T-cell (primary cell): ENCODE data around the gene KTI12. TPM values are rescaled to one million over a fixed set of nuclear protein-coding genes. Genes with fewer than 3 reads are reported as not detected.
"Not testable (repeated sequence)": the region's sequence is repeated elsewhere in the genome, so short reads cannot be mapped to it uniquely, and the experiment has no call there.

Source experiments
- ATAC-seq, 4 experiments: fragments of 200-7000 bp in 3 of 4; fragments of 150-1000 bp in 1 of 4; cut with Tn5 transposase; replicated peaks in 1 of 4; 1 replicate in 3 of 4; 2 replicates in 1 of 4; pipeline ENCODE4 v1.10.0; 2021; ENCODE audit warnings: moderate library complexity in 3 of 4, mild to moderate bottlenecking in 2 of 4, moderate number of reproducible peaks in 1 of 4
- CTCF ChIA-PET, 2 donors: fragments of 300-600 bp; sonication (Branson Sonifier 250); formaldehyde crosslinking; loops; one replicate each; lab custom pipeline; 2022; ENCODE audit warnings: antibody characterized with exemption in 2 of 2; lab: Charles Lee
- POLR2A ChIA-PET, 2 donors: fragments of 300-600 bp; sonication (Branson Sonifier 250); formaldehyde crosslinking; loops; one replicate each; lab custom pipeline; 2022; ENCODE audit warnings: antibody characterized with exemption in 2 of 2; lab: Charles Lee
- DNase-seq, 35 experiments: peaks; one replicate each; pipeline versions ENCODE4 v3.0.0 to v3.0.0-alpha.2; 2013 to 2023
- H3K27ac ChIP-seq: one replicate; pipeline ENCODE4 v1.5.1; 2013; ENCODE audit warnings: low read length
- H3K27me3 ChIP-seq, 2 experiments: replicated peaks in 1 of 2; 1 replicate in 1 of 2; 2 replicates in 1 of 2; pipeline versions ENCODE4 v1.6.1 to v1.7.0; 2013; ENCODE audit warnings: low read length in 1 of 2, mixed read lengths in 1 of 2; ENCODE audit not compliant: control insufficient read depth in 2 of 2, insufficient read depth in 2 of 2; ENCODE audit errors: extremely low read depth in 1 of 2
- H3K36me3 ChIP-seq, 2 donors: 1 replicate in 1 of 2; 2 replicates in 1 of 2; pipeline versions ENCODE4 v1.6.1 to v1.7.0; 2013; ENCODE audit warnings: low read length in 1 of 2; ENCODE audit not compliant: control insufficient read depth in 2 of 2, insufficient read depth in 1 of 2; ENCODE audit errors: extremely low read depth in 1 of 2
- H3K4me1 ChIP-seq, 2 experiments: 1 replicate in 1 of 2; 2 replicates in 1 of 2; pipeline versions ENCODE4 v1.6.1 to v1.7.0; 2013; ENCODE audit warnings: low read length in 2 of 2, mixed read lengths in 1 of 2; ENCODE audit not compliant: insufficient read depth in 2 of 2, control insufficient read depth in 1 of 2; ENCODE audit errors: extremely low read depth in 1 of 2
- H3K4me3 ChIP-seq, 2 donors: 1 replicate in 1 of 2; 2 replicates in 1 of 2; pipeline versions ENCODE4 v1.5.1 to v1.7.0; 2013; ENCODE audit warnings: mild to moderate bottlenecking in 2 of 2, low read length in 1 of 2, moderate library complexity in 1 of 2; ENCODE audit not compliant: control insufficient read depth in 1 of 2; ENCODE audit errors: extremely low read depth in 1 of 2
- H3K9me3 ChIP-seq: 2 replicates; pipeline ENCODE4 v1.7.0; 2013
- H3K27ac Mint-ChIP-seq, 2 donors: one replicate each; pipeline ENCODE4 v1.8.0; 2020 to 2021; ENCODE audit warnings: mild to moderate bottlenecking in 2 of 2, mixed read lengths in 2 of 2
- H3K27me3 Mint-ChIP-seq, 2 donors: one replicate each; pipeline ENCODE4 v1.8.0; 2021 to 2022; ENCODE audit warnings: mixed read lengths in 2 of 2
- H3K36me3 Mint-ChIP-seq: one replicate; pipeline ENCODE4 v1.8.0; 2021; ENCODE audit warnings: mixed read lengths
- H3K4me1 Mint-ChIP-seq, 3 donors: one replicate each; pipeline ENCODE4 v1.8.0; 2020 to 2022; ENCODE audit warnings: mixed read lengths in 3 of 3, mild to moderate bottlenecking in 1 of 3
- H3K4me3 Mint-ChIP-seq, 3 donors: one replicate each; pipeline ENCODE4 v1.8.0; 2020 to 2022; ENCODE audit warnings: mild to moderate bottlenecking in 3 of 3, mixed read lengths in 3 of 3, moderate library complexity in 3 of 3
- H3K9me3 Mint-ChIP-seq, 3 donors: one replicate each; pipeline ENCODE4 v1.8.0; 2020 to 2022; ENCODE audit warnings: mixed read lengths in 3 of 3
- WGBS: methylation state at CpG from one replicate; pipeline ENCODE4 v1.1.5; 2013; ENCODE audit warnings: missing lambda C conversion rate; ENCODE audit not compliant: insufficient coverage; 5-methylcytosine and 5-hydroxymethylcytosine counted together
- total RNA-seq, 35 experiments: library from RNA in 6 of 35; stranded (reverse) in 6 of 35; fragments of 120-200 nt in 1 of 35; gene quantifications; one replicate each; pipeline versions ENCODE4 v1.2.1 to v1.2.4 and lab custom pipeline; 2013 to 2026

The KTI12 gene
- total RNA-seq, 5 donors from 2014 or later (not counting 1 experiment from before 2014, with no cell fraction given) = 15.3 to 25.4 (median 18.1) TPM

DNA sequence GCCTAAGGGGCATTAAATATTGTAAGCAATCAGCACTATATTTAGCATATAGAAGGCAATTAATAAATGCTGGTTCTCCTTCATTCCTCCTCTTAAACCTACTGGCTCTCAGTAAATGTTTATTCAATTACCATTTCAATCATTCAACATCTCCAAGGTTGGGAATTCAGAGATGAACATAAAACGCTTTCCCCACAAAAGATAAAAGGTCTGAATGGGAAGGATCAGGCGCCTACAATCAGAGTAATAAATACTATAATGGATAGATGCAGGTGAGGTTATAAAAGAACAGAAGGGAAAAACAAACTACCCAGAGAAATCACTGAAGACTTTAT, 407 bp upstream of the KTI12 start:
- POLR2A ChIA-PET = no interaction called here
- CTCF ChIA-PET = interaction anchor here in 1 of 2 donors (0.5 to 0.7 kb wide), 2 partner anchors 979 to 1700 kb away, joined by 3 read pairs; no protein-coding TSS in a partner anchor
- peak overlapping the region; percentile 92 for H3K27ac ChIP-seq
- no peaks in the 10 kb centered on the region for H3K27me3 ChIP-seq
- Mint-ChIP-seq H3K9me3 (no peaks in the 10 kb centered on the region), H3K36me3 (peaks cover 26% of the 10 kb centered on the region), H3K4me3 (peak overlapping the region; percentile 92 to 96 (median 93)), H3K27ac (peak overlapping the region; percentile 92 to 95), H3K4me1 (peaks cover 40 to 42% (median 42%) of the 10 kb centered on the region in 3 donors), H3K27me3 (no peaks in the 10 kb centered on the region)
- H3K4me1 ChIP-seq = peaks cover 12 to 30% of the 10 kb centered on the region in 2 experiments
- no peaks in the 10 kb centered on the region for H3K9me3 ChIP-seq
- peak overlapping the region in 1 of 2 donors; percentile 95 for H3K4me3 ChIP-seq
- H3K36me3 ChIP-seq = peaks cover 0 to 10% of the 10 kb centered on the region in 2 donors
- no CpG with 5 or more reads among the region's 2 CpGs for WGBS
- DNase-seq (no peak), ATAC-seq (no peak)

DNA sequence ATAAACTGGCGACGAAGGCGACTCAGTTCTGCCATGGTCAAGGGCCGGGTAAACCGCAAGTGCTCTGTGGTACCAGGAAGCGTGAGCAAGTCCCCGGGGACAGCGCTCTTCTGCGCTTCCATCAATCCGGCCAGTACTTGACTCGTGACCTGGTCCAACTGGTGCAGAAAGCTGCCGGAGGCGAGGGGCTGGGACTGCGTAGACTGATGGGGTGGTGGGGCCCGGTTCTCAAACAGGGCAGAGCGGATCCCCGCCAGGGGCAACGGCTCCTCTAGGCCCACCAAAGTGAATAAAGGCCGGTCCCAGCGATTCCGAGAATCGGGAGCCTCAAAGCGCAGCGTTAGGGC, 852 bp downstream of the KTI12 start:
- Mint-ChIP-seq H3K4me3 (peak overlapping the region; percentile 92 to 96 (median 93)), H3K36me3 (peaks cover 21% of the 10 kb centered on the region), H3K27me3 (no peaks in the 10 kb centered on the region), H3K9me3 (no peaks in the 10 kb centered on the region), H3K4me1 (peaks cover 40 to 42% (median 42%) of the 10 kb centered on the region in 3 donors), H3K27ac (peak overlapping the region; percentile 92 to 95)
- H3K9me3 ChIP-seq = no peaks in the 10 kb centered on the region
- peak in 1 of 4 experiments; percentile 7 for ATAC-seq
- peaks cover 12 to 30% of the 10 kb centered on the region in 2 experiments for H3K4me1 ChIP-seq
- peak overlapping the region; percentile 92 for H3K27ac ChIP-seq
- ChIA-PET CTCF (interaction anchor here in 1 of 2 donors (1.2 kb wide), 1 partner anchor 669 kb away, joined by 3 read pairs; no protein-coding TSS in a partner anchor), POLR2A (interaction anchor here in 1 of 2 donors (1.0 kb wide), 1 partner anchor 21 kb away, joined by 4 read pairs; no protein-coding TSS in a partner anchor)
- peaks cover 0 to 9% of the 10 kb centered on the region in 2 donors for H3K36me3 ChIP-seq
- no peaks in the 10 kb centered on the region for H3K27me3 ChIP-seq
- peak in 6 of 35 experiments; percentile 1 to 16 (median 4) for DNase-seq
- H3K4me3 ChIP-seq = peak overlapping the region; percentile 86 to 95
- WGBS = 3% methylated on average over 24 of the region's 24 CpGs

DNA sequence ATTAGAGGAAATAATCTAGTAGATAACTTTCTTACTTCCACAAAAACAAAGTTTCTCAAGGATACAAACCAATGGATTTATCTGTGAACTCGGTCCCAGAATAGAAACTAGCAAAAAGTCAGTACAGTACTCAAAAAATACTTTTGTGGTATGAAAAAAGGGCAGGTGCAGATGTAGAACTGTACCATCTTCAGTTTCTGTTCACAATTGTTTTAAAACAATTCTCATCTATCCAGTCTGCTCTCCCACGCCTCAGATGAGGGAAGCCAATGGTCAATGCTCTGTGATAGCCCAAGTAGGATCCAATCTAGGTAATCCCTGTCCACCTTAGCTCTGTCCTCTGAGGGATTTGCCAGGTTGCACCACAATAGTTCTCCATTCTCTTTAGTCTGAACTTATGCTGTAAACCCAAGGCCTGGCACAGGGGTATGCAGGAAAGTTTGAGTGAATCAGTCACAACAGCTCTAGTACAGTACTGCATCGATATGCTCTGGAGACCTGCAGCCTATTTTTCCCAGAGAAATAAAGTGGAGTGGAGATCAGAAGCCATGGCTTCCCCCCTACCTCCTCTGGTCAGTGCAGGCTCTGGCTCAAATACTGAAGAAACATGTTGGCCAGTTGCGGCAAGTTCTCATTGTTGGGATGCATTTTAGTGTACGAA, 1.4 kb downstream of the KTI12 start:
- Histone ChIP-seq H3K4me3 (peak overlapping the region; percentile 86 to 95), H3K9me3 (no peaks in the 10 kb centered on the region), H3K27ac (no peak overlapping the region), H3K36me3 (peaks cover 0 to 7% of the 10 kb centered on the region in 2 donors), H3K4me1 (peaks cover 12 to 30% of the 10 kb centered on the region in 2 experiments), H3K27me3 (no peaks in the 10 kb centered on the region)
- H3K36me3 Mint-ChIP-seq = peaks cover 23% of the 10 kb centered on the region
- H3K4me1 Mint-ChIP-seq = peaks cover 40 to 42% (median 42%) of the 10 kb centered on the region in 3 donors
- WGBS = 40% methylated on average over 3 of the region's 5 CpGs
- H3K27me3 Mint-ChIP-seq = no peaks in the 10 kb centered on the region
- DNase-seq = peak in 1 of 35 experiments; percentile 9
- H3K9me3 Mint-ChIP-seq = no peaks in the 10 kb centered on the region
- CTCF ChIA-PET = no interaction called here
- no peak for ATAC-seq
- H3K4me3 Mint-ChIP-seq = peak overlapping the region; percentile 92 to 96 (median 93)
- POLR2A ChIA-PET = no interaction called here
- peak overlapping the region in 1 of 2 donors; percentile 95 for H3K27ac Mint-ChIP-seq

DNA sequence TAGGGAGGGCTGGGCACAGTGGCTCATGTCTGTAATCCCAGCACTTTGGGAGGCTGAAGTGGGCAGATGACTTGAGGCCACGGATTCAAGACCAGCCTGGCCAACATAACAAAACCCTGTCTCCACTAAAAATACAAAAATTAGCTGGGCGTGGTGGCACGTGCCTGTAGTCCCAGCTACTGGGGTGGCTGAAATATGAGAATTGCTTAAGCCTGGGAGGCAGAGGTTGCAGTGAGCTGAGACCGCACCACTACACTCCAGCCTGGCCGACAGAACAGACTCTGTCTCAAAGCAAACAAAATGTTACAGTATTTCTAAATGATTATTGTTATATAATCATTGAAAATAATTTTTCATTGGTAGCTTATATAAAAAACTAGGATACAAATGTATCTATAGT, 4.8 kb downstream of the KTI12 start:
- peaks cover 11 to 27% of the 10 kb centered on the region in 2 donors for H3K36me3 ChIP-seq
- H3K9me3 Mint-ChIP-seq, CTCF ChIA-PET, DNase-seq, H3K27ac Mint-ChIP-seq, H3K27me3 Mint-ChIP-seq, H3K27me3 ChIP-seq, H3K9me3 ChIP-seq, H3K4me3 ChIP-seq, POLR2A ChIA-PET, H3K4me3 Mint-ChIP-seq, ATAC-seq, H3K27ac ChIP-seq: not testable (repeated sequence)
- peaks cover 12 to 28% of the 10 kb centered on the region in 2 experiments for H3K4me1 ChIP-seq
- peaks cover 35% of the 10 kb centered on the region for H3K36me3 Mint-ChIP-seq
- peaks cover 35 to 39% (median 37%) of the 10 kb centered on the region in 3 donors for H3K4me1 Mint-ChIP-seq
- WGBS = no CpG with 5 or more reads among the region's 5 CpGs

DNA sequence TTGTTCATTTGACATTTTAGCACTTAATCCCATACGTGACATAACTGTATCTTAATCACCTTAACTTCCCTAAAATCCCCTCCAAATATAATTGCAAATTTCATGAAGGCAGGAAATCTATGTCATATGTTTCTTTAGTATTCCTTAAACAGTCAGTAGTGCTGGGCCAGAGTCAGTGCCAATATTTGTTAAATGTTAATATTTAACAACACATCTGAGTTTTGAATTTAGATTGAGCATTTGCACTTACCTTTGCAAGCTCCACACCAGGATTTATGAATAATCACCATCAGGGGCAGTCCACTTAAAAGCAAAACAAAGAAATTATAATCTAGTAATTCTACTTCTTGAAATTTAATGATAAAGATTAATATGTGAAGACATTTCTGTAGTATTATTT, 5.3 kb downstream of the KTI12 start:
- peaks cover 12 to 32% of the 10 kb centered on the region in 2 donors for H3K36me3 ChIP-seq
- no peak overlapping the region for H3K4me3 ChIP-seq
- Mint-ChIP-seq H3K27ac (no peak overlapping the region), H3K9me3 (no peaks in the 10 kb centered on the region), H3K4me3 (no peak overlapping the region), H3K27me3 (no peaks in the 10 kb centered on the region), H3K4me1 (peaks cover 33 to 34% (median 34%) of the 10 kb centered on the region in 3 donors), H3K36me3 (peaks cover 41% of the 10 kb centered on the region)
- H3K27ac ChIP-seq = no peak overlapping the region
- no peak for ATAC-seq
- CTCF ChIA-PET = no interaction called here
- no peak for DNase-seq
- H3K27me3 ChIP-seq = no peaks in the 10 kb centered on the region
- POLR2A ChIA-PET = no interaction called here
- peaks cover 10 to 25% of the 10 kb centered on the region in 2 experiments for H3K4me1 ChIP-seq
- no peaks in the 10 kb centered on the region for H3K9me3 ChIP-seq
- WGBS = no CpG with 5 or more reads among the region's 1 CpG

DNA sequence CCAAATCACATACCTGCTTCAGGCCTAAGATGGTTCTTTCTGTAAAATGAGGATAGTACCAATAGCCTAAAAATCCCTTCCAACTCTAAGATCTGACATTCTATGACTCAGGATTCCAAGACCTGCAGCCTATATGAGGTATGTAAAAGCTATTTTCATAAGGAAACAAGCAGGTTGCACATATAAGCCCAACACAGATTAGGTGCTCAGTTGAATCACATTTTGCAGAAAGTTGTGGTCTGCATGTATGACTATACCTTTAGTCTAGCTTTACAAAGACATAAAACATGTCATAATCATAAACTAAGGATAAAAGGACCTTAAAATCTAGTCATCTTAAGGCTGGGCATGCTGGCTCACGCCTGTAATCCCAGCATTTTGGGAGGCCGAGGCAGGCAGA, 7.3 kb downstream of the KTI12 start:
- peaks cover 49% of the 10 kb centered on the region for H3K36me3 Mint-ChIP-seq
- ChIA-PET CTCF (no interaction called here), POLR2A (interaction anchor here in 1 of 2 donors (0.6 kb wide), 1 partner anchor 189 kb away, joined by 5 read pairs; no protein-coding TSS in a partner anchor)
- no peaks in the 10 kb centered on the region for H3K27me3 ChIP-seq
- H3K27ac Mint-ChIP-seq = no peak overlapping the region
- H3K4me1 ChIP-seq = peaks cover 0 to 10% of the 10 kb centered on the region in 2 experiments
- no peaks in the 10 kb centered on the region for H3K27me3 Mint-ChIP-seq
- no peak overlapping the region for H3K27ac ChIP-seq
- peaks cover 17 to 19% (median 17%) of the 10 kb centered on the region in 3 donors for H3K4me1 Mint-ChIP-seq
- no peaks in the 10 kb centered on the region for H3K9me3 ChIP-seq
- no peak overlapping the region for H3K4me3 Mint-ChIP-seq
- H3K9me3 Mint-ChIP-seq = no peaks in the 10 kb centered on the region
- 92% methylated on average over 2 of the region's 2 CpGs for WGBS
- no peak overlapping the region for H3K4me3 ChIP-seq
- no peak for ATAC-seq
- H3K36me3 ChIP-seq = peaks cover 12 to 44% of the 10 kb centered on the region in 2 donors
- DNase-seq = no peak
